Mesenchymal stem cell (in vitro differentiated cells and primary cell): ENCODE data around the gene TUBGCP3. TPM values are rescaled to one million over a fixed set of nuclear protein-coding genes. Genes with fewer than 3 reads are reported as not detected.
A peak's percentile ranks its signal among the peaks of the same experiment; 100 is the strongest.

Experiments used
- DNase-seq: peaks from one replicate; pipeline ENCODE4 v3.0.0-alpha.2; 2013
- H2AFZ ChIP-seq: one replicate; pipeline ENCODE4 v1.6.1; 2013; ENCODE audit warnings: low read depth, mild to moderate bottlenecking, control low read depth, inconsistent platforms, low read length, moderate library complexity
- H2AK5ac ChIP-seq: 2 replicates; pipeline ENCODE4 v1.6.1; 2013; ENCODE audit warnings: low read length, moderate library complexity, mild to moderate bottlenecking, inconsistent platforms; ENCODE audit not compliant: severe bottlenecking
- H2BK120ac ChIP-seq: one replicate; pipeline ENCODE4 v1.6.1; 2013; ENCODE audit warnings: low read depth, mild to moderate bottlenecking, inconsistent platforms, low read length, moderate library complexity
- H2BK12ac ChIP-seq, 2 experiments: one replicate each; pipeline ENCODE4 v1.6.1; 2013; ENCODE audit warnings: inconsistent platforms in 2 of 2, low read length in 2 of 2, mild to moderate bottlenecking in 2 of 2, moderate library complexity in 2 of 2, control low read depth in 1 of 2
- H2BK15ac ChIP-seq: one replicate; pipeline ENCODE4 v1.6.1; 2013; ENCODE audit warnings: mild to moderate bottlenecking, low read depth, inconsistent platforms; ENCODE audit not compliant: poor library complexity, severe bottlenecking
- H2BK5ac ChIP-seq: 2 replicates; pipeline ENCODE4 v1.6.1; 2013; ENCODE audit warnings: low read depth, mild to moderate bottlenecking, low read length, control low read depth, inconsistent platforms; ENCODE audit not compliant: poor library complexity, severe bottlenecking
- H3K14ac ChIP-seq, 2 experiments: one replicate each; pipeline ENCODE4 v1.6.1; 2013; ENCODE audit warnings: inconsistent platforms in 2 of 2, low read length in 2 of 2, control low read depth in 1 of 2, mild to moderate bottlenecking in 1 of 2, moderate library complexity in 1 of 2
- H3K18ac ChIP-seq, 2 experiments: one replicate each; pipeline ENCODE4 v1.6.1; 2013; ENCODE audit warnings: inconsistent platforms in 2 of 2, low read length in 2 of 2, control low read depth in 1 of 2, low read depth in 1 of 2, mild to moderate bottlenecking in 1 of 2
- H3K23ac ChIP-seq, 2 experiments: one replicate each; pipeline ENCODE4 v1.6.1; 2013; ENCODE audit warnings: inconsistent platforms in 2 of 2, low read length in 2 of 2, mild to moderate bottlenecking in 2 of 2, moderate library complexity in 2 of 2, control low read depth in 1 of 2
- H3K27ac ChIP-seq: 2 replicates; pipeline ENCODE4 v1.5.1; 2013; ENCODE audit warnings: mild to moderate bottlenecking, moderate library complexity, low read length, control low read depth, inconsistent platforms; ENCODE audit not compliant: poor library complexity, severe bottlenecking
- H3K27me3 ChIP-seq, 2 experiments: 2 replicates each; pipeline versions ENCODE4 v1.6.1 to v1.7.0; 2013; ENCODE audit warnings: low read length in 2 of 2, mild to moderate bottlenecking in 2 of 2, moderate library complexity in 2 of 2, control low read depth in 1 of 2, inconsistent platforms in 1 of 2; ENCODE audit not compliant: control insufficient read depth in 1 of 2, insufficient read depth in 1 of 2
- H3K36me3 ChIP-seq, 2 experiments: 2 replicates each; pipeline versions ENCODE4 v1.6.1 to v1.7.0; 2013; ENCODE audit warnings: low read length in 2 of 2, control low read depth in 1 of 2, inconsistent platforms in 1 of 2, low read depth in 1 of 2, mild to moderate bottlenecking in 1 of 2; ENCODE audit not compliant: insufficient read depth in 2 of 2, control insufficient read depth in 1 of 2
- H3K4ac ChIP-seq, 2 experiments: one replicate each; pipeline ENCODE4 v1.6.1; 2013; ENCODE audit warnings: inconsistent platforms in 2 of 2, low read length in 2 of 2, mild to moderate bottlenecking in 2 of 2, moderate library complexity in 2 of 2, control low read depth in 1 of 2, low read depth in 1 of 2
- H3K4me1 ChIP-seq: 2 replicates; pipeline ENCODE4 v1.6.1; 2013; ENCODE audit warnings: low read depth, low read length, control low read depth; ENCODE audit not compliant: control insufficient read depth, insufficient read depth
- H3K4me2 ChIP-seq: 2 replicates; pipeline ENCODE4 v1.6.1; 2013; ENCODE audit warnings: low read length, mild to moderate bottlenecking, inconsistent platforms; ENCODE audit not compliant: poor library complexity, severe bottlenecking
- H3K4me3 ChIP-seq, 2 experiments: 2 replicates each; pipeline versions ENCODE4 v1.5.1 to v1.7.0; 2013; ENCODE audit warnings: low read length in 2 of 2, mild to moderate bottlenecking in 2 of 2, control low read depth in 1 of 2, low read depth in 1 of 2; ENCODE audit not compliant: insufficient read depth in 1 of 2
- H3K79me1 ChIP-seq: replicated peaks from 2 replicates; pipeline ENCODE4 v1.6.1; 2013; ENCODE audit warnings: mild to moderate bottlenecking, control low read depth, low read length, inconsistent platforms; ENCODE audit not compliant: poor library complexity, severe bottlenecking
- H3K9ac ChIP-seq: 2 replicates; pipeline ENCODE4 v1.7.0; 2013; ENCODE audit warnings: mild to moderate bottlenecking, low read length, moderate library complexity
- H3K9me3 ChIP-seq: 2 replicates; pipeline ENCODE4 v1.7.0; 2013; ENCODE audit warnings: mild to moderate bottlenecking, low read length; ENCODE audit not compliant: control insufficient read depth
- H4K8ac ChIP-seq: one replicate; pipeline ENCODE4 v1.6.1; 2013; ENCODE audit warnings: inconsistent platforms, mild to moderate bottlenecking, low read length, moderate library complexity
- H4K91ac ChIP-seq: one replicate; pipeline ENCODE4 v1.6.1; 2013; ENCODE audit warnings: mild to moderate bottlenecking, low read length, inconsistent platforms
- WGBS: methylation state at CpG from one replicate; pipeline ENCODE4 v1.1.7; 2013; ENCODE audit warnings: mixed read lengths; 5-methylcytosine and 5-hydroxymethylcytosine counted together
- polyA plus RNA-seq, 2 experiments: library from polyadenylated mRNA; stranded (reverse); fragments of 200-250 nt; gene quantifications; one replicate each; pipeline ENCODE4 v1.2.3, GENCODE V29; 2013

The TUBGCP3 gene, protein sequence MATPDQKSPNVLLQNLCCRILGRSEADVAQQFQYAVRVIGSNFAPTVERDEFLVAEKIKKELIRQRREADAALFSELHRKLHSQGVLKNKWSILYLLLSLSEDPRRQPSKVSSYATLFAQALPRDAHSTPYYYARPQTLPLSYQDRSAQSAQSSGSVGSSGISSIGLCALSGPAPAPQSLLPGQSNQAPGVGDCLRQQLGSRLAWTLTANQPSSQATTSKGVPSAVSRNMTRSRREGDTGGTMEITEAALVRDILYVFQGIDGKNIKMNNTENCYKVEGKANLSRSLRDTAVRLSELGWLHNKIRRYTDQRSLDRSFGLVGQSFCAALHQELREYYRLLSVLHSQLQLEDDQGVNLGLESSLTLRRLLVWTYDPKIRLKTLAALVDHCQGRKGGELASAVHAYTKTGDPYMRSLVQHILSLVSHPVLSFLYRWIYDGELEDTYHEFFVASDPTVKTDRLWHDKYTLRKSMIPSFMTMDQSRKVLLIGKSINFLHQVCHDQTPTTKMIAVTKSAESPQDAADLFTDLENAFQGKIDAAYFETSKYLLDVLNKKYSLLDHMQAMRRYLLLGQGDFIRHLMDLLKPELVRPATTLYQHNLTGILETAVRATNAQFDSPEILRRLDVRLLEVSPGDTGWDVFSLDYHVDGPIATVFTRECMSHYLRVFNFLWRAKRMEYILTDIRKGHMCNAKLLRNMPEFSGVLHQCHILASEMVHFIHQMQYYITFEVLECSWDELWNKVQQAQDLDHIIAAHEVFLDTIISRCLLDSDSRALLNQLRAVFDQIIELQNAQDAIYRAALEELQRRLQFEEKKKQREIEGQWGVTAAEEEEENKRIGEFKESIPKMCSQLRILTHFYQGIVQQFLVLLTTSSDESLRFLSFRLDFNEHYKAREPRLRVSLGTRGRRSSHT
- 10.0 TPM for polyA plus RNA-seq (2013, experiment 1 of 2)
- 11.2 TPM for polyA plus RNA-seq (2013, experiment 2 of 2)

DNA sequence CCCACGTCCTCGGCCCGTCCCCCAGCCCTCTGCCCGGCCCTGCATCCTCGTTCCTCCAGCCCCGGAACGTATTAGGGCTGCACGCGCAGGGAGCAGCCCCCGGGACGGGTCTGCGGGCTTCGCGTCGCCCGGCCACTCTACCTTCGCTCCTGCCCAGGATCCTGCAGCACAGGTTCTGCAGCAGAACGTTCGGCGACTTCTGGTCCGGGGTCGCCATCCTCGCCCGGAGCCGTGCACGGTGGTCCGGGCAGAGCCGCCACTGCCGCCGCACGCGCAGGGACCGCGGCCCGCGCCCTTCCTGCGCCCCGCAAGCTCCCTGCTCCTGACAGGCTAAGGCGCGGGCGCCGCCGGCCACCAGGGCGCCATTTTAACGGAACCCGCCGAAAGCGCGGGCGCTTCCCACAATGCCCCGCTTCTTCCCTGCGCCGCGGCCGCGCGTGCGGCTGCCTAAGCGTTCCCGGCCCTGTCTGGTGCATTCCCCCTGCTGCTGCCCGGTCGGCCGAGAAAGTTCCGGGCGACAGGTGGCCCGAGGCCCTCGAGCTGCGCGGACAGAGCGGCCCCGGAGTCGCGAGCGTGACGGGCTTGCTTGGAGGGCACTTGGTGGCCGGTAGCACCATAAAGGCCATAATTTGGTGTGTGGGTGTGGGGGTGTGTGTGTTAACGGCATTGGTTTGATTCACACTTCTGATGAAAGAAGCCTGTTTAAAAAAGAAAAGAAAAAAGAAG, at the start of gene TUBGCP3:
TSS of gene TUBGCP3 (minus strand) at position 390 of the 726 bp plus-strand sequence. CDS start at position 217, 173 bp downstream.
- 1% methylated on average over 72 of the region's 77 CpGs for WGBS
- H2AFZ ChIP-seq: peak within 1 kb of the TSS; percentile 100
- no peaks in the 10 kb centered on the region for H3K36me3 ChIP-seq
- H3K4me1 ChIP-seq: peaks cover 4% of the 10 kb centered on the region
- no peaks in the 10 kb centered on the region for H3K9me3 ChIP-seq
- H3K27ac ChIP-seq: peak within 1 kb of the TSS; percentile 96
- H2BK15ac ChIP-seq: peak within 1 kb of the TSS; percentile 100
- H3K23ac ChIP-seq: peak within 1 kb of the TSS in 1 of 2 experiments; percentile 99
- peak within 1 kb of the TSS; percentile 100 for H4K8ac ChIP-seq
- peak within 1 kb of the TSS; percentile 86 for H2BK120ac ChIP-seq
- peak within 1 kb of the TSS in 1 of 2 experiments; percentile 100 for H3K14ac ChIP-seq
- H2AK5ac ChIP-seq: peak within 1 kb of the TSS; percentile 53
- peak within 1 kb of the TSS; percentile 94 to 98 for H3K4me3 ChIP-seq
- H3K79me1 ChIP-seq: peaks cover 7% of the 10 kb centered on the region
- H3K9ac ChIP-seq: peak within 1 kb of the TSS; percentile 89
- H4K91ac ChIP-seq: peak within 1 kb of the TSS; percentile 100
- H3K4ac ChIP-seq: peak within 1 kb of the TSS; percentile 99 to 100
- H3K18ac ChIP-seq: peak within 1 kb of the TSS; percentile 99 to 100
- H3K27me3 ChIP-seq: no peaks in the 10 kb centered on the region
- peak within 1 kb of the TSS; percentile 94 for H2BK5ac ChIP-seq
- H3K4me2 ChIP-seq: peak within 1 kb of the TSS; percentile 69
- peak within 1 kb of the TSS; percentile 46 to 68 for H2BK12ac ChIP-seq
- peak; percentile 86 for DNase-seq

DNA sequence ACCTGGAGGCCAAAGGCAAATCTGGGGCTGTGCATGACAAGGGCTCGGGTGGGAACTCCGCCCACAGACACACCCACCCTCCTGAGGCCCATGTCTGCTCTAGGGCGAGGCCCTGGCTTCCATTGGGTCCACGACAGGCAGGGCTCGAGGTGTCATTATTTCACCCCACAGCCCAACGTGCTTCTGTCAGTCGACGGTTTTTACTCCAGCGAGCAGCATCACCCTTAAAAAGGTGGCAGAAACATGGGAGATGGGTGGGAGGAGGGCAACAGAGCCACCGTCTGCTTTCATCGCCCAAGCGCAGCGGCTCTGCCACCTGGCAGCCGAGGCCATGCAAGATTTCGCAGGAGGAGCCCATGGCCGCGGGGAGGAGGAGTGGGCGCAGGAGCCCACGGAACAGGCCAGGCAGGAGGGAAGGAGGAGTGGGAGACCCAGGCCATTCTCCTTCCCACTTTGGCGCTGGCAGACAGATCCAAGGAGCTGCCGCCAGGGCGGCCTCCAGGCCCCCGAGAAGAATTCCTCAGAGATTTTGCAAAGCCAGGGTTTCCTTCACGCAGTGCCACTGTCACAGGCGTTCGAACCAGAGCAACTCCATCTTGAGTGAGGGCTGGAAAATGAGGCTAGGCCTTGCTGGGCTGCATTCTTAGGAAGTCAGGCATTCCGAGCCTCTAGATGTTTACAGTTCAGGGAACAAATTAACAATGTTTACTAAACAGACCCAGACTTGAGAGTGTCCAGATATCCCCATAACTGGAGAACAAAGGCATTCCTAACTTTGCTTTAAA, 49.3 kb upstream of the TUBGCP3 start:
- H4K91ac ChIP-seq: peak overlapping the region; percentile 79
- H3K79me1 ChIP-seq: no peaks in the 10 kb centered on the region
- peak overlapping the region in 1 of 2 experiments; percentile 4 for H3K14ac ChIP-seq
- H2BK12ac ChIP-seq: peak overlapping the region in 1 of 2 experiments; percentile 17
- H3K27ac ChIP-seq: no peak overlapping the region
- no peak overlapping the region for H3K4ac ChIP-seq
- no peak overlapping the region for H3K4me2 ChIP-seq
- no peak overlapping the region for H2AK5ac ChIP-seq
- no peak overlapping the region for H2BK5ac ChIP-seq
- peaks cover 50 to 78% of the 10 kb centered on the region in 2 experiments for H3K27me3 ChIP-seq
- peaks cover 4% of the 10 kb centered on the region for H3K4me1 ChIP-seq
- DNase-seq: peak; percentile 36
- WGBS: 72% methylated on average over 27 of the region's 27 CpGs
- peak overlapping the region; percentile 59 for H4K8ac ChIP-seq
- H2BK15ac ChIP-seq: no peak overlapping the region
- no peaks in the 10 kb centered on the region for H3K9me3 ChIP-seq
- no peak overlapping the region for H2AFZ ChIP-seq
- no peak overlapping the region for H3K23ac ChIP-seq
- no peak overlapping the region for H2BK120ac ChIP-seq
- no peak overlapping the region for H3K9ac ChIP-seq
- no peak overlapping the region for H3K4me3 ChIP-seq
- H3K36me3 ChIP-seq: no peaks in the 10 kb centered on the region
- peak overlapping the region; percentile 38 to 68 for H3K18ac ChIP-seq

DNA sequence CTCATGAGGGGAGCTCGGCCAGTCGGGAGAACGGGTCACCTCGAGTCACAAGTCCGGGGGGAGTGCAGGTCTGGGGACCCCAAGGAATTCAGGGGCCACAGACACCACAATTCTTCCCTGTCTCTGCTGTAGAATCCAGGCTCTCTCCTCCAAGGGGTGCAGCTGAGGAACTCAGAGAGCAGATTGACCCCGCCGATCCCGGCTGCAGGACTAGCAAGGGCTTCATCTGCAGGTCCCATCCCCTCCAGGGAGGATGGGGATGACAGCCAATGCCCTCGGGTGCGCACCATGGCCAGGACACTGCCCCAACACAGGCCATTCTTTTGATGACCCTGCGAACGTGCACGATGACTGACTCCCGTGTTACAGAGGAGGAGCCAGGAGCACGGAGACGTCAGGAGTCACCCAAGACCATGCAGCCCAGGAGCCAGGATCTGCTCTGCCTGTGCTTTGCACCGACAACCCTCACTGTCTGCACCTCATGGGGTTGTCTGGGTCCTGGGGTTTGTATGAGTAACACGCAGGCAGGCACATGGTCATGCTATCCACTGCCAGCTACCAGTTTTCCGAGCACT, 48.5 kb upstream of the TUBGCP3 start:
- Histone ChIP-seq H3K27ac (no peak overlapping the region), H3K4me3 (no peak overlapping the region), H3K9me3 (no peaks in the 10 kb centered on the region), H3K23ac (no peak overlapping the region), H3K18ac (peak overlapping the region in 1 of 2 experiments; percentile 6), H2BK120ac (no peak overlapping the region), H2BK5ac (no peak overlapping the region), H3K36me3 (no peaks in the 10 kb centered on the region), H3K27me3 (peaks cover 50 to 71% of the 10 kb centered on the region in 2 experiments), H4K8ac (no peak overlapping the region), H3K4me1 (peaks cover 4% of the 10 kb centered on the region), H3K79me1 (no peaks in the 10 kb centered on the region), H3K4ac (no peak overlapping the region), H2BK12ac (no peak overlapping the region), H2AK5ac (no peak overlapping the region), H3K14ac (peak overlapping the region in 1 of 2 experiments; percentile 26), H2BK15ac (peak overlapping the region; percentile 17), H4K91ac (no peak overlapping the region), H3K4me2 (no peak overlapping the region), H3K9ac (no peak overlapping the region), H2AFZ (no peak overlapping the region)
- 96% methylated on average over 19 of the region's 19 CpGs for WGBS
- DNase-seq: no peak
